CD14-positive monocyte (primary cell): ENCODE results near the gene RTL9. TPM values are rescaled to one million over a fixed set of nuclear protein-coding genes. Genes with fewer than 3 reads are reported as not detected.
A peak's percentile ranks its signal among the peaks of the same experiment; 100 is the strongest.

ENCODE experiments used
- DNase-seq, 3 donors: peaks; one replicate each; pipeline ENCODE4 v3.0.0-alpha.2; 2011 to 2022
- H2AFZ ChIP-seq: 2 replicates; pipeline ENCODE4 v1.6.0; 2012; ENCODE audit warnings: mild to moderate bottlenecking, low read depth, low read length, inconsistent platforms; ENCODE audit not compliant: insufficient read depth, poor library complexity, severe bottlenecking
- H3K27ac ChIP-seq, 2 donors: 1 replicate in 1 of 2; 2 replicates in 1 of 2; pipeline ENCODE4 v1.5.1; 2012 to 2013; ENCODE audit warnings: low read length in 2 of 2, control low read depth in 1 of 2, inconsistent platforms in 1 of 2, low read depth in 1 of 2, mild to moderate bottlenecking in 1 of 2
- H3K27me3 ChIP-seq, 2 donors: one replicate each; pipeline versions ENCODE4 v1.6.0 to v1.6.1; 2011 to 2013; ENCODE audit warnings: low read length in 2 of 2; ENCODE audit not compliant: control insufficient read depth in 2 of 2, insufficient read depth in 2 of 2
- H3K36me3 ChIP-seq, 2 donors: replicated peaks in 1 of 2; 1 replicate in 1 of 2; 2 replicates in 1 of 2; pipeline versions ENCODE4 v1.5.1 to v1.6.1; 2012 to 2013; ENCODE audit warnings: low read length in 2 of 2, control low read depth in 1 of 2, inconsistent platforms in 1 of 2, mild to moderate bottlenecking in 1 of 2; ENCODE audit not compliant: insufficient read depth in 2 of 2, control insufficient read depth in 1 of 2
- H3K4me1 ChIP-seq, 2 donors: 1 replicate in 1 of 2; 2 replicates in 1 of 2; pipeline versions ENCODE4 v1.5.1 to v1.6.1; 2012 to 2013; ENCODE audit warnings: low read length in 2 of 2, control low read depth in 1 of 2, inconsistent platforms in 1 of 2, mild to moderate bottlenecking in 1 of 2, moderate library complexity in 1 of 2; ENCODE audit not compliant: insufficient read depth in 2 of 2, control insufficient read depth in 1 of 2
- H3K4me2 ChIP-seq: replicated peaks from 2 replicates; pipeline ENCODE3; 2012; ENCODE audit warnings: low read length, moderate library complexity, mild to moderate bottlenecking; ENCODE audit not compliant: poor library complexity, severe bottlenecking; ENCODE audit errors: extremely low read depth
- H3K4me3 ChIP-seq, 3 experiments: fragments of 200-600 bp in 1 of 3; sonication (generic) in 1 of 3; replicated peaks in 1 of 3; 1 replicate in 2 of 3; 2 replicates in 1 of 3; pipeline ENCODE4 v1.5.1; 2011 to 2013; ENCODE audit warnings: low read length in 3 of 3, mild to moderate bottlenecking in 3 of 3, control low read depth in 2 of 3, low read depth in 2 of 3, inconsistent platforms in 1 of 3, moderate library complexity in 1 of 3
- H3K79me2 ChIP-seq: 2 replicates; pipeline ENCODE4 v1.6.0; 2012; ENCODE audit warnings: mild to moderate bottlenecking, control low read depth, inconsistent platforms, low read length, moderate library complexity; ENCODE audit not compliant: insufficient read depth
- H3K9ac ChIP-seq: 2 replicates; pipeline ENCODE4 v1.6.0; 2017; ENCODE audit warnings: low read length, mild to moderate bottlenecking; ENCODE audit not compliant: insufficient read depth, poor library complexity, severe bottlenecking
- H3K9me3 ChIP-seq, 2 donors: replicated peaks in 1 of 2; 1 replicate in 1 of 2; 2 replicates in 1 of 2; pipeline versions ENCODE4 v1.5.1 to v1.6.1; 2012 to 2013; ENCODE audit warnings: low read length in 2 of 2, control low read depth in 1 of 2; ENCODE audit not compliant: control insufficient read depth in 1 of 2, insufficient read depth in 1 of 2
- H4K20me1 ChIP-seq: 2 replicates; pipeline ENCODE4 v1.6.0; 2012; ENCODE audit warnings: mild to moderate bottlenecking, low read length, control low read depth, moderate library complexity; ENCODE audit not compliant: insufficient read depth
- H3K27ac Mint-ChIP-seq, 7 donors: one replicate each; pipeline ENCODE4 v1.8.0; 2020; ENCODE audit warnings: mild to moderate bottlenecking in 7 of 7, mixed read lengths in 7 of 7, moderate library complexity in 6 of 7, inconsistent platforms in 2 of 7
- H3K27me3 Mint-ChIP-seq, 3 donors: one replicate each; pipeline ENCODE4 v1.8.0; 2021 to 2022; ENCODE audit warnings: low read depth in 3 of 3, mild to moderate bottlenecking in 3 of 3, mixed read lengths in 3 of 3, moderate library complexity in 3 of 3, inconsistent platforms in 1 of 3
- H3K36me3 Mint-ChIP-seq, 2 donors: one replicate each; pipeline ENCODE4 v1.8.0; 2020; ENCODE audit warnings: mixed read lengths in 2 of 2, inconsistent platforms in 1 of 2, mild to moderate bottlenecking in 1 of 2
- H3K4me1 Mint-ChIP-seq: one replicate; pipeline ENCODE4 v1.8.0; 2020; ENCODE audit warnings: mild to moderate bottlenecking, mixed read lengths
- H3K4me3 Mint-ChIP-seq, 2 donors: one replicate each; pipeline ENCODE4 v1.8.0; 2020; ENCODE audit warnings: mild to moderate bottlenecking in 2 of 2, mixed read lengths in 2 of 2, moderate library complexity in 1 of 2
- H3K9me3 Mint-ChIP-seq, 7 donors: one replicate each; pipeline ENCODE4 v1.8.0; 2020 to 2022; ENCODE audit warnings: mixed read lengths in 7 of 7, mild to moderate bottlenecking in 6 of 7, moderate library complexity in 6 of 7, inconsistent platforms in 2 of 7
- CTCF ChIP-seq: fragments of 200-600 bp; IDR thresholded peaks from one replicate; pipeline ENCODE4 v1.8.0; 2022; ENCODE audit warnings: antibody characterized with exemption, mild to moderate bottlenecking
- WGBS: methylation state at CpG from one replicate; pipeline ENCODE4 v1.1.5; 2013; ENCODE audit warnings: missing lambda C conversion rate; ENCODE audit not compliant: insufficient coverage; 5-methylcytosine and 5-hydroxymethylcytosine counted together
- intact Hi-C, 2 donors: fragments of 100-400 bp; cut with micrococcal nuclease; formaldehyde crosslinking; loops; one replicate each; pipeline versions ENCODE4 v1.15.0 to v1.15.1; 2023
- polyA plus RNA-seq, 3 donors: library from polyadenylated mRNA; depleted of rRNA in 1 of 3; unstranded in 2 of 3; stranded (reverse) in 1 of 3; fragments of 300-500 nt in 2 of 3; fragments of >200 nt in 1 of 3; fragmentation: Illumina TruSeq in 2 of 3; gene quantifications; 1 replicate in 2 of 3; 2 replicates in 1 of 3; pipeline ENCODE4 v1.2.3, GENCODE V29; 2012 to 2021
- small RNA-seq: library from RNA; depleted of rRNA; stranded (forward); fragments of <200 nt; gene quantifications from one replicate; pipeline ENCODE3, GENCODE V24; 2012; ENCODE audit warnings: low read depth; ENCODE audit not compliant: insufficient read length

The RTL9 gene
- polyA plus RNA-seq, 3 donors: not detected

- Histone ChIP-seq H4K20me1 (no peaks in the 10 kb centered on the region), H3K36me3 (no peaks in the 10 kb centered on the region), H3K27ac (no peak overlapping the region), H3K4me1 (no peaks in the 10 kb centered on the region), H3K9me3 (no peaks in the 10 kb centered on the region), H3K4me2 (no peak overlapping the region), H3K9ac (no peak overlapping the region), H3K4me3 (no peak overlapping the region), H3K27me3 (no peaks in the 10 kb centered on the region), H2AFZ (no peak overlapping the region), H3K79me2 (no peaks in the 10 kb centered on the region)
- no peak for TF ChIP-seq CTCF
- Mint-ChIP-seq H3K36me3 (no peaks in the 10 kb centered on the region), H3K9me3 (no peaks in the 10 kb centered on the region), H3K27ac (no peak overlapping the region), H3K4me3 (no peak overlapping the region), H3K27me3 (peaks cover 0 to 10% (median 0%) of the 10 kb centered on the region in 3 donors), H3K4me1 (peaks cover 3% of the 10 kb centered on the region)
- DNase-seq: no peak
- intact Hi-C loops: loop anchor here in 1 of 2 donors (5.0 kb wide), 1 partner anchor 245 kb away; no protein-coding TSS in a partner anchor
- WGBS: no CpG with 5 or more reads among the region's 4 CpGs
Observed at GRCh38 chrX:110406822-110407221, 48.2 kb downstream of the RTL9 start.

GRCh38 chrX:110407910-110408545 lies 49.4 kb downstream of the RTL9 start:
- H3K9me3 ChIP-seq: no peaks in the 10 kb centered on the region
- H3K4me1 ChIP-seq: no peaks in the 10 kb centered on the region
- Mint-ChIP-seq H3K9me3 (no peaks in the 10 kb centered on the region), H3K36me3 (no peaks in the 10 kb centered on the region), H3K4me1 (peaks cover 3% of the 10 kb centered on the region), H3K4me3 (no peak overlapping the region), H3K27ac (no peak overlapping the region), H3K27me3 (peaks cover 0 to 11% (median 0%) of the 10 kb centered on the region in 3 donors)
- H4K20me1 ChIP-seq: no peaks in the 10 kb centered on the region
- no peak overlapping the region for H3K9ac ChIP-seq
- H3K36me3 ChIP-seq: no peaks in the 10 kb centered on the region
- TF ChIP-seq CTCF: peak; percentile 73
- WGBS: no CpG with 5 or more reads among the region's 5 CpGs
- no peak overlapping the region for H3K4me3 ChIP-seq
- no peak overlapping the region for H3K27ac ChIP-seq
- H3K79me2 ChIP-seq: no peaks in the 10 kb centered on the region
- H3K27me3 ChIP-seq: no peaks in the 10 kb centered on the region
- intact Hi-C loops: loop anchor here in 1 of 2 donors (5.0 kb wide), 1 partner anchor 246 kb away; no protein-coding TSS in a partner anchor
- H3K4me2 ChIP-seq: no peak overlapping the region
- no peak overlapping the region for H2AFZ ChIP-seq
- peak; percentile 15 to 45 (median 35) for DNase-seq

Small RNA genes lying within 50 kb of the gene (small RNA-seq; reads per million reads assigned to genes)
- gene GNG5P2: not detected

Other genes with a start within 250 kb of the RTL9 start
- 1 to 10 TPM; 2.1 to 3.3 (median 2.9) TPM for gene AMMECR1, start 40.8 kb upstream of the RTL9 start, polyA plus RNA-seq